ENCODE measurements around the gene SSTR5. TPM values are rescaled to one million over a fixed set of nuclear protein-coding genes. Genes with fewer than 3 reads are reported as not detected.

The SSTR5 gene
- total and polyA plus RNA-seq, 11 donors = 0.22 to 20.1 (median 3.6) TPM

GRCh38 chr16:1049976-1050247 lies 22.6 kb upstream of the SSTR5 start:
- intact Hi-C loops (cut with DNase I) = loop anchor here in 1 of 10 donors (2.0 kb wide), 1 partner anchor 339 kb away; no protein-coding TSS in a partner anchor
- ATAC-seq = no peak
- Histone ChIP-seq H3K4me1 (peaks cover 0 to 28% (median 2%) of the 10 kb centered on the region in 12 donors), H3K9me3 (no peaks in the 10 kb centered on the region), H3K27me3 (peaks cover 6 to 68% (median 20%) of the 10 kb centered on the region in 9 donors), H3K36me3 (no peaks in the 10 kb centered on the region), H3K4me3 (no peak overlapping the region), H3K27ac (no peak overlapping the region)
- TF ChIP-seq POLR2A (IDR thresholded peaks at IDR 0.05) (no peak), CTCF (IDR thresholded peaks at IDR 0.05) (no peak)
- no peak for DNase-seq
- WGBS, 4 donors = 64 to 77% (median 73%) methylated on average over 10 to 11 of the region's 11 CpGs

- H3K4me1 ChIP-seq = peaks cover 0 to 24% (median 2%) of the 10 kb centered on the region in 12 donors
- H3K4me3 ChIP-seq = no peak overlapping the region
- H3K36me3 ChIP-seq = no peaks in the 10 kb centered on the region
- TF ChIP-seq POLR2A (IDR thresholded peaks at IDR 0.05) (no peak), CTCF (IDR thresholded peaks at IDR 0.05) (no peak)
- no peaks in the 10 kb centered on the region for H3K9me3 ChIP-seq
- 82 to 91% (median 87%) methylated on average over 23 to 30 of the region's 30 CpGs for WGBS, 4 donors
- intact Hi-C loops (cut with DNase I) = loop anchor here in 1 of 10 donors (2.0 kb wide), 1 partner anchor 340 kb away; no protein-coding TSS in a partner anchor
- DNase-seq = no peak
- ATAC-seq = no peak
- peaks cover 6 to 64% (median 16%) of the 10 kb centered on the region in 9 donors for H3K27me3 ChIP-seq
- H3K27ac ChIP-seq = no peak overlapping the region
These were observed 22.0 kb upstream of the SSTR5 start for GRCh38 chr16:1050516-1050915.

- WGBS, 4 donors = 87 to 93% (median 88%) methylated on average over 12 to 15 of the region's 15 CpGs
- Histone ChIP-seq H3K9me3 (no peaks in the 10 kb centered on the region), H3K4me1 (peaks cover 0 to 20% (median 2%) of the 10 kb centered on the region in 12 donors), H3K4me3 (no peak overlapping the region), H3K27me3 (peaks cover 6 to 60% (median 13%) of the 10 kb centered on the region in 9 donors), H3K27ac (no peak overlapping the region), H3K36me3 (no peaks in the 10 kb centered on the region)
- DNase-seq (no peak), ATAC-seq (no peak)
- intact Hi-C loops (cut with DNase I) = loop anchor here in 1 of 10 donors (2.0 kb wide), 1 partner anchor 340 kb away; no protein-coding TSS in a partner anchor
- TF ChIP-seq POLR2A (IDR thresholded peaks at IDR 0.05) (no peak), CTCF (IDR thresholded peaks at IDR 0.05) (no peak)
These were observed 21.6 kb upstream of the SSTR5 start for GRCh38 chr16:1050921-1051320.

- ATAC-seq = no peak
- Histone ChIP-seq H3K4me1 (peaks cover 0 to 17% (median 2%) of the 10 kb centered on the region in 12 donors), H3K4me3 (no peak overlapping the region), H3K27me3 (peaks cover 6 to 55% (median 8%) of the 10 kb centered on the region in 9 donors), H3K9me3 (peaks cover 0 to 3% (median 0%) of the 10 kb centered on the region in 12 donors), H3K27ac (no peak overlapping the region), H3K36me3 (no peaks in the 10 kb centered on the region)
- intact Hi-C loops (cut with DNase I) = loop anchor here in 1 of 10 donors (2.0 kb wide), 1 partner anchor 341 kb away; no protein-coding TSS in a partner anchor
- 89 to 96% (median 90%) methylated on average over 12 to 17 of the region's 17 CpGs for WGBS, 4 donors
- DNase-seq = no peak
- no peak for TF ChIP-seq POLR2A (IDR thresholded peaks at IDR 0.05)
- TF ChIP-seq CTCF (IDR thresholded peaks at IDR 0.05) = no peak
These were observed 21.1 kb upstream of the SSTR5 start for GRCh38 chr16:1051446-1051845.

Measured in heart left ventricle (tissue), 16 donors.